ENCODE measurements around the gene KLC1.

Gene KLC1

DNA sequence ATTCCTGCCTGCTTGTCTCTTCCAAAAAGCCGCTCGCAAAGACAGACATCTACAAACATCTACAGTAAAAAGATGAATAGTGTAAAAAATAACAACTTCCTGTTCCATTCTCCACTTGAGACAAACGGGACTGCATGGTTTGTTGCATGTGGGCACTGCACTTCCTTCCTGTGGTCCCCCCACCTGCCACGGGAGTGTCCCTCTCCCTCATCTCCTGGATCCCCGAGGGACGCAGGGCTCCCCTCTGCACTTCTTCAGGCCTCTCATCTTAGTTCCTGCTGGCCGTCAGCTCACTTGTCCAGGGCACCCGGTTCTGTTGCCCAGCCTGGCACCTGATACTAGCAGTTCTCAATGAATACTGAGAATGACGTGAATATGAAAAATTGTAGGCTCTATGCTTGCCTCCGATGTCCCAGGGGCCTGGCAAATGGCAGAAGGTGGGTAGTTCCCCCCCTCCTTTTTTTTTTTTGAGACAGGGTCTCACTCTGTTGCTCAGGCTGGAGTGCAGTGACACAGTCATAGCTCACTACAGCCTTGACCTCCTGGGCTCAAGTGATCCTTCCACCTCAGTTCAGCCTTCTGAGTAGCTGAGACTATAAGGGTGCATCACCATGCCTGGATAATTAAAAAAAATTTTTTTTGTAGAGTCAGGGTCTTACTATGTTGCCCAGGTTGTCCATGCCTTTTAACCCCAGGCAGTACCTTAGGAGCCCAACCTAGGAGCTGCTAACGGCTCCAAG lies 3.5 kb upstream of the KLC1 start:
- TF ChIP-seq EP300 (IDR thresholded peaks at IDR 0.05; ENCODE audit: borderline replicate concordance), result no peak
- TF ChIP-seq CEBPB (IDR thresholded peaks at IDR 0.05), result no peak
- no peak for TF ChIP-seq NFIC (IDR thresholded peaks at IDR 0.05)
- no peak for TF ChIP-seq RAD21 (IDR thresholded peaks at IDR 0.05; ENCODE audit: low read depth)
- no peak for TF ChIP-seq TCF12 (IDR thresholded peaks at IDR 0.05; ENCODE audit: low read depth)
- TF ChIP-seq FOXM1 (IDR thresholded peaks at IDR 0.05; ENCODE audit: borderline replicate concordance, low read depth), result no peak
- no peak for TF ChIP-seq TEAD4 (IDR thresholded peaks at IDR 0.05)
- no peak for TF ChIP-seq ZBTB7A (IDR thresholded peaks at IDR 0.05; ENCODE audit: low read depth)
- TF ChIP-seq YY1 (IDR thresholded peaks at IDR 0.05; ENCODE audit: low read depth), result no peak
- TF ChIP-seq, protein P1, sequence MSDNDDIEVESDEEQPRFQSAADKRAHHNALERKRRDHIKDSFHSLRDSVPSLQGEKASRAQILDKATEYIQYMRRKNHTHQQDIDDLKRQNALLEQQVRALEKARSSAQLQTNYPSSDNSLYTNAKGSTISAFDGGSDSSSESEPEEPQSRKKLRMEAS (IDR thresholded peaks at IDR 0.05), result no peak
- no peak for TF ChIP-seq CREB1 (IDR thresholded peaks at IDR 0.05; ENCODE audit: low read depth)
- no peak for TF ChIP-seq REST (IDR thresholded peaks at IDR 0.05; ENCODE audit: low read depth)
- TF ChIP-seq, protein P2, sequence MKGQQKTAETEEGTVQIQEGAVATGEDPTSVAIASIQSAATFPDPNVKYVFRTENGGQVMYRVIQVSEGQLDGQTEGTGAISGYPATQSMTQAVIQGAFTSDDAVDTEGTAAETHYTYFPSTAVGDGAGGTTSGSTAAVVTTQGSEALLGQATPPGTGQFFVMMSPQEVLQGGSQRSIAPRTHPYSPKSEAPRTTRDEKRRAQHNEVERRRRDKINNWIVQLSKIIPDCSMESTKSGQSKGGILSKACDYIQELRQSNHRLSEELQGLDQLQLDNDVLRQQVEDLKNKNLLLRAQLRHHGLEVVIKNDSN (IDR thresholded peaks at IDR 0.05), result no peak
- no peak for TF ChIP-seq TAF1 (IDR thresholded peaks at IDR 0.05; ENCODE audit: low read depth)
- no peak for TF ChIP-seq EGR1 (IDR thresholded peaks at IDR 0.05)

DNA sequence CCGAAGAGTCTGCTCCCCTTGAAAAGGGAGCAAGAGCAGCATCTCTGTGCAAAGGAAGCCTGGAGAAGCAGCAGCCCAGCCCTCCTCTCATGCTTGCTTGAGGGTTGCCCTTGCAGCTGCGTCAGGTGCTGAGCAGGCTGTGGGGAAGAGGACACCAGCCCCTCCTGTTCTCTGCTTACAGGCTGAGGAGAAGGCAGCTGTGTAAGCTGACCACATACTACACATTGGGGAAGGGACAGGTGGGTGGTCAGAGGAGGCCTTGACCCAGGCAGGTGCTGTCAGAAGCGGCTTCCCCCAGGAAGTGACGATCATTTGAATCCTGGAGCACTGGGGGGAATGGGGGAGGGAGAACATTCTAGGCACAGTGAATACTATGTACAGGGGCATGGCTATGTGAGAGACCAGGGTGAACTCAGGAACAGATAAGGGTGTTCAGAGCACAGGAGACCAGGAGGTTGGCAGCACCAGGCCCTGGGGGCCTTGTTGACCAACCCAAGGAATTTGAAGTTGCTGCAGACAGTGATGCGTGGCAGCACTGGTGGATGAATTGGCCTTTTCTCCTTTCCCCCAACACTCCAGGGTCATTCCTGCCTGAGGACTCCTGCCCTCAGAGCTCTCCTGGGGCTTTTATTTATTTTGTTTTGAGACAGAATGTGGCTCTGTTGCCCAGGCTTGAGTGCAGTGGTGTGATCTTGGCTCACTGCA lies 2.7 kb upstream of the KLC1 start:
- no peak for TF ChIP-seq TCF12 (IDR thresholded peaks at IDR 0.05; ENCODE audit: low read depth)
- no peak for TF ChIP-seq NFIC (IDR thresholded peaks at IDR 0.05)
- TF ChIP-seq REST (IDR thresholded peaks at IDR 0.05; ENCODE audit: low read depth), result no peak
- TF ChIP-seq YY1 (IDR thresholded peaks at IDR 0.05; ENCODE audit: low read depth), result no peak
- TF ChIP-seq, protein P1 (IDR thresholded peaks at IDR 0.05), result no peak
- TF ChIP-seq TAF1 (IDR thresholded peaks at IDR 0.05; ENCODE audit: low read depth), result no peak
- TF ChIP-seq RAD21 (IDR thresholded peaks at IDR 0.05; ENCODE audit: low read depth), result no peak
- no peak for TF ChIP-seq CEBPB (IDR thresholded peaks at IDR 0.05)
- TF ChIP-seq, protein P2 (IDR thresholded peaks at IDR 0.05), result no peak
- no peak for TF ChIP-seq EP300 (IDR thresholded peaks at IDR 0.05; ENCODE audit: borderline replicate concordance)
- TF ChIP-seq ZBTB7A (IDR thresholded peaks at IDR 0.05; ENCODE audit: low read depth), result no peak
- no peak for TF ChIP-seq TEAD4 (IDR thresholded peaks at IDR 0.05)
- no peak for TF ChIP-seq FOXM1 (IDR thresholded peaks at IDR 0.05; ENCODE audit: borderline replicate concordance, low read depth)

GRCh38 chr14:103627073-103628025 lies 1.7 kb upstream of the KLC1 start:
- TF ChIP-seq YY1 (IDR thresholded peaks at IDR 0.05; ENCODE audit: low read depth) (no peak), TCF12 (IDR thresholded peaks at IDR 0.05; ENCODE audit: low read depth) (no peak), ZBTB7A (IDR thresholded peaks at IDR 0.05; ENCODE audit: low read depth) (no peak), FOXM1 (IDR thresholded peaks at IDR 0.05; ENCODE audit: borderline replicate concordance, low read depth) (no peak), CREB1 (IDR thresholded peaks at IDR 0.05; ENCODE audit: low read depth) (no peak), TAF1 (IDR thresholded peaks at IDR 0.05; ENCODE audit: low read depth) (no peak), REST (IDR thresholded peaks at IDR 0.05; ENCODE audit: low read depth) (no peak)
